ENCODE data around the gene EEIG1.

Gene EEIG1

GRCh38 chr9:127974001-127974768, 6.6 kb downstream of the EEIG1 start:
- Histone ChIP-seq H3K9me3 (ENCODE audit: insufficient read depth, low read depth, low read length) (no peaks in the 10 kb centered on the region), H3K4me1 (ENCODE audit: insufficient read depth, low read length, poor library complexity, severe bottlenecking) (peaks cover 91% of the 10 kb centered on the region), H3K4me3 (ENCODE audit: low read length, poor library complexity, severe bottlenecking) (peak overlapping the region; percentile 40), H3K36me3 (ENCODE audit: insufficient read depth, low read length) (no peaks in the 10 kb centered on the region), H4K20me1 (ENCODE audit: insufficient read depth, low read length, poor library complexity, severe bottlenecking) (peaks cover 78% of the 10 kb centered on the region), H2AFZ (ENCODE audit: low read length) (no peak overlapping the region), H3K9me2 (replicated peaks; ENCODE audit: low read depth, low read length) (no peaks in the 10 kb centered on the region), H3F3A (ENCODE audit: low read depth) (no peaks in the 10 kb centered on the region), H3K79me2 (ENCODE audit: insufficient read depth, low read length) (peaks cover 96% of the 10 kb centered on the region), H3K9ac (ENCODE audit: low read depth, low read length, poor library complexity, severe bottlenecking) (peak overlapping the region; percentile 80), H3K4me2 (ENCODE audit: low read depth, low read length, poor library complexity, severe bottlenecking) (peak overlapping the region; percentile 80), H3K27me3 (ENCODE audit: insufficient read depth, low read length, poor library complexity, severe bottlenecking) (no peaks in the 10 kb centered on the region)
- TF ChIP-seq, protein P1, sequence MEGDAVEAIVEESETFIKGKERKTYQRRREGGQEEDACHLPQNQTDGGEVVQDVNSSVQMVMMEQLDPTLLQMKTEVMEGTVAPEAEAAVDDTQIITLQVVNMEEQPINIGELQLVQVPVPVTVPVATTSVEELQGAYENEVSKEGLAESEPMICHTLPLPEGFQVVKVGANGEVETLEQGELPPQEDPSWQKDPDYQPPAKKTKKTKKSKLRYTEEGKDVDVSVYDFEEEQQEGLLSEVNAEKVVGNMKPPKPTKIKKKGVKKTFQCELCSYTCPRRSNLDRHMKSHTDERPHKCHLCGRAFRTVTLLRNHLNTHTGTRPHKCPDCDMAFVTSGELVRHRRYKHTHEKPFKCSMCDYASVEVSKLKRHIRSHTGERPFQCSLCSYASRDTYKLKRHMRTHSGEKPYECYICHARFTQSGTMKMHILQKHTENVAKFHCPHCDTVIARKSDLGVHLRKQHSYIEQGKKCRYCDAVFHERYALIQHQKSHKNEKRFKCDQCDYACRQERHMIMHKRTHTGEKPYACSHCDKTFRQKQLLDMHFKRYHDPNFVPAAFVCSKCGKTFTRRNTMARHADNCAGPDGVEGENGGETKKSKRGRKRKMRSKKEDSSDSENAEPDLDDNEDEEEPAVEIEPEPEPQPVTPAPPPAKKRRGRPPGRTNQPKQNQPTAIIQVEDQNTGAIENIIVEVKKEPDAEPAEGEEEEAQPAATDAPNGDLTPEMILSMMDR (conservative IDR thresholded peaks at IDR 0.05; ENCODE audit: low read length) = no peak

DNA sequence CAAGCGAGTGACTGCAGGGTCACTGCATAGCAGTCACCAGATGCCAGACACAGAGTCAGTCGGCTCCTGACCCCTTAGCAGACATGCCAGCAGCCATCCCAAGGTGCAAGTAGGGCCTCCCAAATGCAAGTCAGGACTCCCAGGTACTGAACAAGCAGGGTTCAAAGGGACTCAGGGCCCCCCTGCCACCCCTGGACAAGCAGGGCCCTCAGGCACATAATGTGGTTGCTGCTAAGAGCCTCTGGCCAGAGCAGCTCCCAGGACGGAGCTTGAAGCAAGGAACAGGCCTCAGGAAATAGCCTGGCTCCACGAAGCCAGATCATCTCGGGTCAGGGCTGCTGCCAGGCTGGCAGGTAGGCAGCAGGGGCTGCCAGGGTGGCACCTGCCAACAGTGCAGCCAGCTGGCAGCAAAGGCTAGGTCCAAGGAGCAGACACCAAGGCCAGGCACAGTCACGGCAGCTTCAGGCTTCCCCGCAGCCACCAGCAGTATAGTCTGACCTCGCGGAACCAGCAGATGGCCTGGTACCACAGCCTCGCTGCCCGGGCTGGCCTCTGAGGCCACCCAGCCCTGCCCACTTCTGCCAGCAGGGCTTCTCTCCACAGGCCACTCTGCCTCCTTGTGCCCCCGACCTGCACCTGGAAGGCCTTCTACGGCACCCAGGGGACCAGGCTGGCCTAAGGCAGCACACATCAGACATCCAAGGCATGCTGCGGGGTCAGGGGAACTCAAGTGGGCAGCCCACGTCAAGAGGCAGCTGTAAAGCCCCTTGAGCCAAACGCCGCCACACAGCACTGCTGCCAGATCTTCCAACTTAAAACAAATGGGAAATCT, 7.4 kb downstream of the EEIG1 start:
- no peaks in the 10 kb centered on the region for H3K27me3 ChIP-seq (ENCODE audit: insufficient read depth, low read length, poor library complexity, severe bottlenecking)
- no peak for TF ChIP-seq EZH2phosphoT487 (IDR thresholded peaks at IDR 0.05; ENCODE audit: borderline replicate concordance)
- TF ChIP-seq, protein P1 (conservative IDR thresholded peaks at IDR 0.05; ENCODE audit: low read length) = no peak
- peaks cover 94% of the 10 kb centered on the region for H3K4me1 ChIP-seq (ENCODE audit: insufficient read depth, low read length, poor library complexity, severe bottlenecking)
- peaks cover 70% of the 10 kb centered on the region for H4K20me1 ChIP-seq (ENCODE audit: insufficient read depth, low read length, poor library complexity, severe bottlenecking)
- H3K36me3 ChIP-seq (ENCODE audit: insufficient read depth, low read length) = no peaks in the 10 kb centered on the region
- H3K4me3 ChIP-seq (ENCODE audit: low read length, poor library complexity, severe bottlenecking) = peak overlapping the region; percentile 40
- H3K79me2 ChIP-seq (ENCODE audit: insufficient read depth, low read length) = peaks cover 96% of the 10 kb centered on the region
- peak overlapping the region; percentile 80 for H3K9ac ChIP-seq (ENCODE audit: low read depth, low read length, poor library complexity, severe bottlenecking)
- no peaks in the 10 kb centered on the region for H3F3A ChIP-seq (ENCODE audit: low read depth)
- H3K9me3 ChIP-seq (ENCODE audit: insufficient read depth, low read depth, low read length) = no peaks in the 10 kb centered on the region
- H3K9me2 ChIP-seq (replicated peaks; ENCODE audit: low read depth, low read length) = no peaks in the 10 kb centered on the region
- H2AFZ ChIP-seq (ENCODE audit: low read length) = no peak overlapping the region
- peak overlapping the region; percentile 80 for H3K4me2 ChIP-seq (ENCODE audit: low read depth, low read length, poor library complexity, severe bottlenecking)

DNA sequence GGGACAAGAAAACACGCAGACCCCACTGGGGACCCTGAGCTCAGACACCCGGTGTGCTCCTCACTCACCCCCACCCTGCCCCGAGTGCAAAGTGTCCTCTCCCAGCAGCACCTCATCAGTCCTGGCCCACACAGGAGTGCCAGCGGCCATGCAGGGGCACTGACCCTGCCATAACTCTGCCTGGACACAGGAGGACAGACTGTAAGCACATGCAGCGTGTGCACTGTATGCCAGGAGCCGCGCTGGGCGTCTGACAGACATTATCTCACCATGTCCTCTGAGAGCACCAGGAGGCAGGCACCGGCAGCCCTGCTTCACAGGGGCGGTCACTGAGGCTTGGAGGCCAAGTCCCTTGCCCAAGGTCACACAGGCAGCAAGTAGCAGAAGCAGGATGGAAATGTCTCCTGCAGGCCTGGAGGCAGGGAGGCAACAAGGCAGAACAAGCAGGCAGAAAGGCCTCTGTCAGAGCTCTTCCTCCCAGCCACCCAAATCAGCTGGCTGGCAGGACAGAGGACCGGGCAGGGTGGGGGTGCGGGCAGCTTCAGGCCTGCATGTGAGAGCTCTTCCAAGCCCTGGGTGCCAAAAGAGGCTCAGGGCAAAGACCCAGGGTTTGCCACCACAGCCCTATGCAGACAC, 8.4 kb downstream of the EEIG1 start:
- no peaks in the 10 kb centered on the region for H3F3A ChIP-seq (ENCODE audit: low read depth)
- H3K4me2 ChIP-seq (ENCODE audit: low read depth, low read length, poor library complexity, severe bottlenecking) = peak overlapping the region; percentile 80
- H3K9ac ChIP-seq (ENCODE audit: low read depth, low read length, poor library complexity, severe bottlenecking) = peak overlapping the region; percentile 80
- H3K79me2 ChIP-seq (ENCODE audit: insufficient read depth, low read length) = peaks cover 96% of the 10 kb centered on the region
- H3K27me3 ChIP-seq (ENCODE audit: insufficient read depth, low read length, poor library complexity, severe bottlenecking) = no peaks in the 10 kb centered on the region
- H3K36me3 ChIP-seq (ENCODE audit: insufficient read depth, low read length) = no peaks in the 10 kb centered on the region
- peaks cover 96% of the 10 kb centered on the region for H3K4me1 ChIP-seq (ENCODE audit: insufficient read depth, low read length, poor library complexity, severe bottlenecking)
- TF ChIP-seq, protein P1 (conservative IDR thresholded peaks at IDR 0.05; ENCODE audit: low read length) = no peak
- no peak for TF ChIP-seq EZH2phosphoT487 (IDR thresholded peaks at IDR 0.05; ENCODE audit: borderline replicate concordance)
- no peak overlapping the region for H2AFZ ChIP-seq (ENCODE audit: low read length)
- no peaks in the 10 kb centered on the region for H3K9me2 ChIP-seq (replicated peaks; ENCODE audit: low read depth, low read length)
- H4K20me1 ChIP-seq (ENCODE audit: insufficient read depth, low read length, poor library complexity, severe bottlenecking) = peaks cover 60% of the 10 kb centered on the region
- no peak overlapping the region for H3K4me3 ChIP-seq (ENCODE audit: low read length, poor library complexity, severe bottlenecking)
- no peaks in the 10 kb centered on the region for H3K9me3 ChIP-seq (ENCODE audit: insufficient read depth, low read depth, low read length)
